ENCODE measurements around the gene KISS1R.

KISS1R gene

GRCh38 chr19:912181-913079 lies 4.7 kb upstream of the KISS1R start:
- no peak for DNase-seq (ENCODE audit: extremely low read depth, low read depth)
- TF ChIP-seq, protein P1, sequence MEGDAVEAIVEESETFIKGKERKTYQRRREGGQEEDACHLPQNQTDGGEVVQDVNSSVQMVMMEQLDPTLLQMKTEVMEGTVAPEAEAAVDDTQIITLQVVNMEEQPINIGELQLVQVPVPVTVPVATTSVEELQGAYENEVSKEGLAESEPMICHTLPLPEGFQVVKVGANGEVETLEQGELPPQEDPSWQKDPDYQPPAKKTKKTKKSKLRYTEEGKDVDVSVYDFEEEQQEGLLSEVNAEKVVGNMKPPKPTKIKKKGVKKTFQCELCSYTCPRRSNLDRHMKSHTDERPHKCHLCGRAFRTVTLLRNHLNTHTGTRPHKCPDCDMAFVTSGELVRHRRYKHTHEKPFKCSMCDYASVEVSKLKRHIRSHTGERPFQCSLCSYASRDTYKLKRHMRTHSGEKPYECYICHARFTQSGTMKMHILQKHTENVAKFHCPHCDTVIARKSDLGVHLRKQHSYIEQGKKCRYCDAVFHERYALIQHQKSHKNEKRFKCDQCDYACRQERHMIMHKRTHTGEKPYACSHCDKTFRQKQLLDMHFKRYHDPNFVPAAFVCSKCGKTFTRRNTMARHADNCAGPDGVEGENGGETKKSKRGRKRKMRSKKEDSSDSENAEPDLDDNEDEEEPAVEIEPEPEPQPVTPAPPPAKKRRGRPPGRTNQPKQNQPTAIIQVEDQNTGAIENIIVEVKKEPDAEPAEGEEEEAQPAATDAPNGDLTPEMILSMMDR (IDR thresholded peaks at IDR 0.05; ENCODE audit: low read depth, low read length) = no peak

- DNase-seq (ENCODE audit: extremely low read depth, low read depth) = no peak
- TF ChIP-seq, protein P1 (IDR thresholded peaks at IDR 0.05; ENCODE audit: low read depth, low read length) = no peak
These were observed 3.9 kb upstream of the KISS1R start, which contains the start of gene R3HDM4 for GRCh38 chr19:913080-913748. Gene R3HDM4 (minus strand): TSS chr19:913219. CDS start chr19:913157, 62 bp downstream.

GRCh38 chr19:916645-917322 lies 349 bp upstream of the KISS1R start:
- no peak for DNase-seq (ENCODE audit: extremely low read depth, low read depth)
- TF ChIP-seq, protein P1 (IDR thresholded peaks at IDR 0.05; ENCODE audit: low read depth, low read length) = no peak

GRCh38 chr19:918152-918437 lies 962 bp downstream of the KISS1R start:
- TF ChIP-seq, protein P1 (IDR thresholded peaks at IDR 0.05; ENCODE audit: low read depth, low read length) = no peak

GRCh38 chr19:918481-919198 lies 1.5 kb downstream of the KISS1R start:
- TF ChIP-seq, protein P1 (IDR thresholded peaks at IDR 0.05; ENCODE audit: low read depth, low read length) = no peak
- no peak for DNase-seq (ENCODE audit: extremely low read depth, low read depth)

More at GRCh38 chr19:918152-918437, 962 bp downstream of the KISS1R start:
- DNase-seq (ENCODE audit: extremely low read depth, low read depth) = no peak

DNA sequence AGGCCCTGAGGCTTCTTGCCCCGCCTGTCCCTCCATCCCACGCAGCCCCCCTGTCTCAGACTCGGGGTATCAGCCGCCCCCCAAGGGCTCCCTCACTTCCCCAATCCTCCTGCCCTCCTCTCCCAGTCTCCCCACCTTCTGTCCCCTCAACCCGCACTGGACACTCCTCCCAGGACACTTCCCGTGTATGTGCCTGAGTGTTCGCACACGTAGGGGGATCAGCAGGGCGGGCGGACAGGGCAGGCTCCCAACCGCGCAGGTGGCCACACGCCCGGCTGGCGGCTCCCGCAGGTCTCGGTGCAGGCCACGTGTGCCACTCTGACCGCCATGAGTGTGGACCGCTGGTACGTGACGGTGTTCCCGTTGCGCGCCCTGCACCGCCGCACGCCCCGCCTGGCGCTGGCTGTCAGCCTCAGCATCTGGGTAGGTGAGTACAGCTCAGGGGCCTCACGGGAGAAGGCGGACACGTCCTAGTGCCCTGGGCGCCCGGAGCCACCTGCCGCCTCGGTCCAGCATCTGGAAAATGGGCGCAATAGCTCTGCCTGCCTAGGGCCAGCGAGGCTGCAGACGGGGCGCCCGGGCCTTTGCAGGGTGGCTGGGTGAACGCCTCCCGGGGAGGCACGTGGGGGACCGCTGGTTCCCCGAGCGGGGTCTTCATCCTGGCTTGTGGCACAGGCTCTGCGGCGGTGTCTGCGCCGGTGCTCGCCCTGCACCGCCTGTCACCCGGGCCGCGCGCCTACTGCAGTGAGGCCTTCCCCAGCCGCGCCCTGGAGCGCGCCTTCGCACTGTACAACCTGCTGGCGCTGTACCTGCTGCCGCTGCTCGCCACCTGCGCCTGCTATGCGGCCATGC lies 2.3 kb downstream of the KISS1R start:
- no peak for DNase-seq (ENCODE audit: extremely low read depth, low read depth)
- TF ChIP-seq, protein P1 (IDR thresholded peaks at IDR 0.05; ENCODE audit: low read depth, low read length) = no peak
